HG03108 (cell line): ENCODE data around the gene MYH9.

Experiments used
- ATAC-seq: cut with Tn5 transposase; IDR thresholded peaks from one replicate; pipeline ENCODE4 v1.9.1; 2021; ENCODE audit warnings: moderate library complexity; ENCODE audit not compliant: unreplicated experiment

MYH9 gene

GRCh38 chr22:36386900-36387708 is 663 bp downstream of the MYH9 start:
- peak; percentile 0 for ATAC-seq

- no peak for ATAC-seq
These were observed 1.3 kb downstream of the MYH9 start for GRCh38 chr22:36386351-36386899.

- ATAC-seq, result no peak
These were observed 2.0 kb downstream of the MYH9 start for GRCh38 chr22:36385491-36386350.

- ATAC-seq, result no peak
These were observed 2.8 kb downstream of the MYH9 start for GRCh38 chr22:36384766-36385481.

- no peak for ATAC-seq
These were observed 4.6 kb downstream of the MYH9 start for GRCh38 chr22:36383110-36383581.

- no peak for ATAC-seq
These were observed 6.1 kb downstream of the MYH9 start for GRCh38 chr22:36381513-36382128.

- ATAC-seq, result no peak
These were observed 8.0 kb downstream of the MYH9 start for GRCh38 chr22:36379593-36380361.

GRCh38 chr22:36378869-36379217 is 8.9 kb downstream of the MYH9 start:
- no peak for ATAC-seq

- no peak for ATAC-seq
These were observed 9.5 kb downstream of the MYH9 start for GRCh38 chr22:36378080-36378868.

GRCh38 chr22:36377022-36377631 is 10.6 kb downstream of the MYH9 start:
- peak; percentile 46 for ATAC-seq

- no peak for ATAC-seq
These were observed 11.5 kb downstream of the MYH9 start for GRCh38 chr22:36376265-36376664.

- ATAC-seq, result no peak
These were observed 12.4 kb downstream of the MYH9 start for GRCh38 chr22:36375071-36375980.

GRCh38 chr22:36374603-36375024 is 13.2 kb downstream of the MYH9 start:
- ATAC-seq, result no peak

GRCh38 chr22:36373258-36373579 is 14.5 kb downstream of the MYH9 start:
- no peak for ATAC-seq

- ATAC-seq, result no peak
These were observed 15.8 kb downstream of the MYH9 start for GRCh38 chr22:36371920-36372319.

- no peak for ATAC-seq
These were observed 17.6 kb downstream of the MYH9 start for GRCh38 chr22:36369922-36370791.
